Measurements from ENCODE around the gene GRID1.

GRID1 gene

GRCh38 chr10:86207226-86207625 is 159.4 kb downstream of the GRID1 start:
- H3K27ac ChIP-seq, result no peak overlapping the region
- TF ChIP-seq CTCF (IDR thresholded peaks at IDR 0.05) (no peak), ZFX (IDR thresholded peaks at IDR 0.05; ENCODE audit: borderline replicate concordance) (no peak)

- H3K27ac ChIP-seq, result no peak overlapping the region
- TF ChIP-seq ZFX (IDR thresholded peaks at IDR 0.05; ENCODE audit: borderline replicate concordance) (no peak), CTCF (IDR thresholded peaks at IDR 0.05) (no peak)
Measured at GRCh38 chr10:86206240-86206579, 160.4 kb downstream of the GRID1 start.

- no peak for TF ChIP-seq CTCF (IDR thresholded peaks at IDR 0.05)
- TF ChIP-seq ZFX (IDR thresholded peaks at IDR 0.05; ENCODE audit: borderline replicate concordance), result no peak
- no peak overlapping the region for H3K27ac ChIP-seq
Measured at GRCh38 chr10:86205306-86206239, 161.0 kb downstream of the GRID1 start.

GRCh38 chr10:86204421-86205305 is 161.9 kb downstream of the GRID1 start:
- TF ChIP-seq ZFX (IDR thresholded peaks at IDR 0.05; ENCODE audit: borderline replicate concordance) (no peak), CTCF (IDR thresholded peaks at IDR 0.05) (no peak)
- no peak overlapping the region for H3K27ac ChIP-seq

GRCh38 chr10:86203162-86203905 is 163.3 kb downstream of the GRID1 start:
- H3K27ac ChIP-seq, result no peak overlapping the region
- TF ChIP-seq ZFX (IDR thresholded peaks at IDR 0.05; ENCODE audit: borderline replicate concordance) (no peak), CTCF (IDR thresholded peaks at IDR 0.05) (no peak)

GRCh38 chr10:86202226-86202735 is 164.3 kb downstream of the GRID1 start:
- no peak overlapping the region for H3K27ac ChIP-seq
- TF ChIP-seq ZFX (IDR thresholded peaks at IDR 0.05; ENCODE audit: borderline replicate concordance) (no peak), CTCF (IDR thresholded peaks at IDR 0.05) (no peak)

All from 22Rv1 (cell line).